Ovary (tissue), 3 donors: ENCODE measurements around the gene RFX4.

Experiments
- CTCF ChIP-seq, 3 donors: fragments of 450-650 bp in 2 of 3; fragments of 200-600 bp in 1 of 3; IDR thresholded peaks; one replicate each; pipeline versions ENCODE4 v1.5.1 to v1.8.0; 2016 to 2022; ENCODE audit warnings: antibody characterized with exemption in 3 of 3, mild to moderate bottlenecking in 1 of 3
- EP300 ChIP-seq: sonication (generic); formaldehyde crosslinking; IDR thresholded peaks from one replicate; pipeline ENCODE4 v1.6.1; 2017; ENCODE audit warnings: antibody characterized with exemption
- POLR2A ChIP-seq: fragments of 450-650 bp; IDR thresholded peaks from one replicate; pipeline ENCODE4 v1.6.1; 2017; ENCODE audit warnings: antibody characterized with exemption, mild to moderate bottlenecking, moderate library complexity
- donor health status: DM: no; HTN: no; CAD: no.

- TF ChIP-seq CTCF (IDR thresholded peaks at IDR 0.05), result no peak
- TF ChIP-seq EP300, result no peak
- TF ChIP-seq POLR2A, result no peak
Measured at GRCh38 chr12:106586278-106586802, 3.5 kb downstream of the RFX4 start.
